K562 (cell line): Measurements from ENCODE around the gene HPD. TPM values are rescaled to one million over a fixed set of nuclear protein-coding genes. Genes with fewer than 3 reads are reported as not detected.

Experiments used
- ATF4 ChIP-seq: fragments of 450-650 bp; formaldehyde crosslinking; IDR thresholded peaks from 2 replicates; pipeline ENCODE4 v1.4.0; 2022; ENCODE audit warnings: mild to moderate bottlenecking, moderate library complexity
- ATF6 ChIP-seq: sonication (generic); formaldehyde crosslinking; IDR thresholded peaks from 2 replicates; pipeline ENCODE4 v1.4.0; 2020; ENCODE audit warnings: mild to moderate bottlenecking, missing genetic modification reagents
- COPS2 ChIP-seq: fragments of 450-650 bp; conservative IDR thresholded peaks from 2 replicates; pipeline ENCODE4 v1.6.1; 2016; ENCODE audit warnings: mild to moderate bottlenecking, moderate library complexity
- FOXK2 ChIP-seq, 2 experiments: fragments of 450-650 bp; IDR thresholded peaks in 1 of 2; conservative IDR thresholded peaks in 1 of 2; 2 replicates each; pipeline ENCODE4 v1.6.1; 2016; ENCODE audit warnings: low read depth in 2 of 2, mild to moderate bottlenecking in 1 of 2
- HES1 ChIP-seq: fragments of 450-650 bp; IDR thresholded peaks from 2 replicates; pipeline ENCODE4 v1.6.1; 2016; ENCODE audit warnings: low read depth, mild to moderate bottlenecking, moderate library complexity
- HLTF ChIP-seq: fragments of 450-650 bp; IDR thresholded peaks from 2 replicates; pipeline ENCODE4 v1.6.1; 2016
- MAFF ChIP-seq: IDR thresholded peaks from 2 replicates; pipeline ENCODE4 v1.6.1; 2012; ENCODE audit warnings: low read length, improper control_type of control experiment
- NCOR1 ChIP-seq: fragments of 450-650 bp; IDR thresholded peaks from 2 replicates; pipeline ENCODE4 v1.6.1; 2016; ENCODE audit warnings: mild to moderate bottlenecking, moderate library complexity
- PPARD ChIP-seq: fragments of 250-450 bp; sonication (Bioruptor Pico); IDR thresholded peaks from 2 replicates; pipeline ENCODE4 v1.8.0; 2022; ENCODE audit warnings: inconsistent platforms, mild to moderate bottlenecking, moderate library complexity
- SMARCE1 ChIP-seq: fragments of 450-650 bp; IDR thresholded peaks from 2 replicates; pipeline ENCODE4 v1.7.1; 2016; ENCODE audit warnings: mild to moderate bottlenecking
- SRSF3 ChIP-seq: fragments of 200-400 bp; formaldehyde crosslinking; IDR thresholded peaks from 2 replicates; pipeline ENCODE4 v1.6.1; 2016; ENCODE audit warnings: mild to moderate bottlenecking, low read length, moderate library complexity; ENCODE audit not compliant: insufficient read depth
- TCFL5 ChIP-seq: fragments of 250-450 bp; sonication (Bioruptor Pico); conservative IDR thresholded peaks from 2 replicates; pipeline ENCODE4 v1.6.1; 2021; ENCODE audit warnings: mild to moderate bottlenecking, moderate library complexity, matching md5 sums
- polyA plus RNA-seq, 8 experiments: library from polyadenylated mRNA; depleted of rRNA in 4 of 8; stranded (reverse) in 5 of 8; unstranded in 3 of 8; fragments of >200 nt; fragmentation: Nextera tagmentation in 2 of 8; fragmentation: Illumina TruSeq in 1 of 8; extraction: Ambion mirVana in 2 of 8; extraction: Trizol in 1 of 8; gene quantifications; 2 replicates each; pipeline versions ENCODE4 v1.2.1 to v1.2.3, GENCODE V29; 2011 to 2014; ENCODE audit warnings: inconsistent platforms in 1 of 8, missing spikeins in 1 of 8
- total RNA-seq, 7 experiments: library from RNA; depleted of rRNA in 6 of 7; stranded (reverse); fragments of >200 nt in 6 of 7; fragmentation: Illumina TruSeq in 2 of 7; extraction: Trizol in 2 of 7; gene quantifications; 2 replicates each; pipeline versions ENCODE4 v1.2.1 to v1.2.3, GENCODE V29; 2011 to 2021; ENCODE audit warnings: low replicate concordance in 1 of 7
- TF ChIP-seq, protein P1 (sequence below): fragments of 450-650 bp; IDR thresholded peaks from 2 replicates; pipeline ENCODE4 v1.6.1; 2017; ENCODE audit warnings: antibody characterized with exemption, mild to moderate bottlenecking
- TF ChIP-seq, protein P2 (sequence below), 2 experiments: fragments of 450-650 bp; IDR thresholded peaks; 2 replicates each; pipeline ENCODE4 v1.6.1; 2018; ENCODE audit warnings: mild to moderate bottlenecking in 2 of 2, low read depth in 1 of 2; ENCODE audit not compliant: partially characterized antibody in 2 of 2

The HPD gene
- total and polyA plus RNA-seq, 9 of the 15 experiments (the other 6 are each of a cell fraction or from before 2014, with no cell fraction given) = 0.06 to 0.29 (median 0.07) TPM; not detected in 4

- TF ChIP-seq ATF4 (CRISPR knock-in tag) (no peak), ATF6 (CRISPR knock-in tag) (0 out of 2 replicates have a peak, but pooled peaks have one; percentile 25), SMARCE1 (no peak), HLTF (no peak), TCFL5 (no peak), COPS2 (no peak), NCOR1 (no peak; the same call in 1 of the 2 replicates), MAFF (no peak), HES1 (no peak), PPARD (no peak), FOXK2 (conservative IDR thresholded peaks at IDR 0.05 in 1 of 2, IDR thresholded peaks at IDR 0.05 in 1 of 2; ENCODE audit: low read depth in 2 of 2) (peak in 1 of 2 experiments; percentile 49; a peak in 2 of 4 replicates), SRSF3 (no peak)
- TF ChIP-seq, protein P1, sequence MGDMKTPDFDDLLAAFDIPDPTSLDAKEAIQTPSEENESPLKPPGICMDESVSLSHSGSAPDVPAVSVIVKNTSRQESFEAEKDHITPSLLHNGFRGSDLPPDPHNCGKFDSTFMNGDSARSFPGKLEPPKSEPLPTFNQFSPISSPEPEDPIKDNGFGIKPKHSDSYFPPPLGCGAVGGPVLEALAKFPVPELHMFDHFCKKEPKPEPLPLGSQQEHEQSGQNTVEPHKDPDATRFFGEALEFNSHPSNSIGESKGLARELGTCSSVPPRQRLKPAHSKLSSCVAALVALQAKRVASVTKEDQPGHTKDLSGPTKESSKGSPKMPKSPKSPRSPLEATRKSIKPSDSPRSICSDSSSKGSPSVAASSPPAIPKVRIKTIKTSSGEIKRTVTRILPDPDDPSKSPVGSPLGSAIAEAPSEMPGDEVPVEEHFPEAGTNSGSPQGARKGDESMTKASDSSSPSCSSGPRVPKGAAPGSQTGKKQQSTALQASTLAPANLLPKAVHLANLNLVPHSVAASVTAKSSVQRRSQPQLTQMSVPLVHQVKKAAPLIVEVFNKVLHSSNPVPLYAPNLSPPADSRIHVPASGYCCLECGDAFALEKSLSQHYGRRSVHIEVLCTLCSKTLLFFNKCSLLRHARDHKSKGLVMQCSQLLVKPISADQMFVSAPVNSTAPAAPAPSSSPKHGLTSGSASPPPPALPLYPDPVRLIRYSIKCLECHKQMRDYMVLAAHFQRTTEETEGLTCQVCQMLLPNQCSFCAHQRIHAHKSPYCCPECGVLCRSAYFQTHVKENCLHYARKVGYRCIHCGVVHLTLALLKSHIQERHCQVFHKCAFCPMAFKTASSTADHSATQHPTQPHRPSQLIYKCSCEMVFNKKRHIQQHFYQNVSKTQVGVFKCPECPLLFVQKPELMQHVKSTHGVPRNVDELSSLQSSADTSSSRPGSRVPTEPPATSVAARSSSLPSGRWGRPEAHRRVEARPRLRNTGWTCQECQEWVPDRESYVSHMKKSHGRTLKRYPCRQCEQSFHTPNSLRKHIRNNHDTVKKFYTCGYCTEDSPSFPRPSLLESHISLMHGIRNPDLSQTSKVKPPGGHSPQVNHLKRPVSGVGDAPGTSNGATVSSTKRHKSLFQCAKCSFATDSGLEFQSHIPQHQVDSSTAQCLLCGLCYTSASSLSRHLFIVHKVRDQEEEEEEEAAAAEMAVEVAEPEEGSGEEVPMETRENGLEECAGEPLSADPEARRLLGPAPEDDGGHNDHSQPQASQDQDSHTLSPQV = 0 out of 2 replicates have a peak, but pooled peaks have one; percentile 44
- TF ChIP-seq, protein P2, sequence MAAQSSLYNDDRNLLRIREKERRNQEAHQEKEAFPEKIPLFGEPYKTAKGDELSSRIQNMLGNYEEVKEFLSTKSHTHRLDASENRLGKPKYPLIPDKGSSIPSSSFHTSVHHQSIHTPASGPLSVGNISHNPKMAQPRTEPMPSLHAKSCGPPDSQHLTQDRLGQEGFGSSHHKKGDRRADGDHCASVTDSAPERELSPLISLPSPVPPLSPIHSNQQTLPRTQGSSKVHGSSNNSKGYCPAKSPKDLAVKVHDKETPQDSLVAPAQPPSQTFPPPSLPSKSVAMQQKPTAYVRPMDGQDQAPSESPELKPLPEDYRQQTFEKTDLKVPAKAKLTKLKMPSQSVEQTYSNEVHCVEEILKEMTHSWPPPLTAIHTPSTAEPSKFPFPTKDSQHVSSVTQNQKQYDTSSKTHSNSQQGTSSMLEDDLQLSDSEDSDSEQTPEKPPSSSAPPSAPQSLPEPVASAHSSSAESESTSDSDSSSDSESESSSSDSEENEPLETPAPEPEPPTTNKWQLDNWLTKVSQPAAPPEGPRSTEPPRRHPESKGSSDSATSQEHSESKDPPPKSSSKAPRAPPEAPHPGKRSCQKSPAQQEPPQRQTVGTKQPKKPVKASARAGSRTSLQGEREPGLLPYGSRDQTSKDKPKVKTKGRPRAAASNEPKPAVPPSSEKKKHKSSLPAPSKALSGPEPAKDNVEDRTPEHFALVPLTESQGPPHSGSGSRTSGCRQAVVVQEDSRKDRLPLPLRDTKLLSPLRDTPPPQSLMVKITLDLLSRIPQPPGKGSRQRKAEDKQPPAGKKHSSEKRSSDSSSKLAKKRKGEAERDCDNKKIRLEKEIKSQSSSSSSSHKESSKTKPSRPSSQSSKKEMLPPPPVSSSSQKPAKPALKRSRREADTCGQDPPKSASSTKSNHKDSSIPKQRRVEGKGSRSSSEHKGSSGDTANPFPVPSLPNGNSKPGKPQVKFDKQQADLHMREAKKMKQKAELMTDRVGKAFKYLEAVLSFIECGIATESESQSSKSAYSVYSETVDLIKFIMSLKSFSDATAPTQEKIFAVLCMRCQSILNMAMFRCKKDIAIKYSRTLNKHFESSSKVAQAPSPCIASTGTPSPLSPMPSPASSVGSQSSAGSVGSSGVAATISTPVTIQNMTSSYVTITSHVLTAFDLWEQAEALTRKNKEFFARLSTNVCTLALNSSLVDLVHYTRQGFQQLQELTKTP (IDR thresholded peaks at IDR 0.05; ENCODE audit: low read depth in 1 of 2, partially characterized antibody in 2 of 2) = no peak
Measured at GRCh38 chr12:121799156-121799841, 59.4 kb downstream of the HPD start (continued).
